Gastrocnemius medialis (tissue), 4 donors: ENCODE measurements around the gene DIO1. TPM values are rescaled to one million over a fixed set of nuclear protein-coding genes. Genes with fewer than 3 reads are reported as not detected.

ENCODE experiments used
- ATAC-seq, 2 donors: fragments of 150-250 bp; one replicate each; pipeline ENCODE4 v1.9.1; 2016
- DNase-seq, 2 donors: peaks; one replicate each; pipeline ENCODE4 v3.0.0-alpha.2; 2019
- H3K27ac ChIP-seq, 4 donors: fragments of 200-600 bp; sonication (generic); 1 replicate in 1 of 4; 2 replicates in 3 of 4; pipeline ENCODE4 v1.5.1; 2016 to 2018; ENCODE audit warnings: mild to moderate bottlenecking in 2 of 4, moderate library complexity in 1 of 4
- H3K27me3 ChIP-seq, 3 donors: fragments of 200-600 bp; sonication (generic) in 2 of 3; 1 replicate in 1 of 3; 2 replicates in 2 of 3; pipeline versions ENCODE4 v1.5.1 to v1.6.0; 2016 to 2019; ENCODE audit warnings: mild to moderate bottlenecking in 1 of 3, moderate library complexity in 1 of 3
- H3K36me3 ChIP-seq, 2 donors: fragments of 200-600 bp; sonication (generic) in 1 of 2; one replicate each; pipeline ENCODE4 v1.5.1; 2017 to 2018
- H3K4me1 ChIP-seq, 2 donors: fragments of 200-600 bp; sonication (generic) in 1 of 2; one replicate each; pipeline ENCODE4 v1.5.1; 2016 to 2017; ENCODE audit warnings: mild to moderate bottlenecking in 2 of 2
- H3K4me3 ChIP-seq, 4 donors: fragments of 200-600 bp; sonication (generic) in 3 of 4; 1 replicate in 1 of 4; 2 replicates in 3 of 4; pipeline ENCODE4 v1.5.1; 2016 to 2019; ENCODE audit warnings: mild to moderate bottlenecking in 2 of 4
- H3K9me3 ChIP-seq, 3 donors: fragments of 200-600 bp; sonication (generic) in 2 of 3; 1 replicate in 1 of 3; 2 replicates in 2 of 3; pipeline ENCODE4 v1.5.1; 2016 to 2019
- CTCF ChIP-seq, 5 experiments: fragments of 450-650 bp in 3 of 5; fragments of 200-600 bp in 2 of 5; sonication (generic) in 2 of 5; IDR thresholded peaks in 4 of 5; conservative IDR thresholded peaks in 1 of 5; 1 replicate in 4 of 5; 2 replicates in 1 of 5; pipeline ENCODE4 v1.5.1; 2016 to 2019; ENCODE audit warnings: antibody characterized with exemption in 5 of 5, mild to moderate bottlenecking in 3 of 5, moderate library complexity in 3 of 5
- POLR2A ChIP-seq, 2 donors: fragments of 450-650 bp; IDR thresholded peaks; one replicate each; pipeline ENCODE4 v1.6.1; 2017; ENCODE audit warnings: antibody characterized with exemption in 2 of 2, mild to moderate bottlenecking in 2 of 2, moderate library complexity in 2 of 2
- in situ Hi-C, 4 donors: fragments of 200-750 bp; cut with MboI; loops; one replicate each; pipeline versions ENCODE4 v1.15.0 to v1.8.0; 2017; ENCODE audit warnings: low sequenced_read_pairs in 4 of 4
- intact Hi-C: fragments of 100-400 bp; cut with DNase I; formaldehyde crosslinking; loops from one replicate; pipeline ENCODE4 v1.15.1; 2023; ENCODE audit warnings: low total_unique reads
- total RNA-seq, 4 donors: library from RNA; depleted of rRNA; stranded (reverse); fragments of >200 nt; gene quantifications; one replicate each; pipeline versions ENCODE4 v1.1.0 to v1.2.3, GENCODE V29; 2016

DIO1 gene
- not detected for total RNA-seq

GRCh38 chr1:53893999-53894636 is at the start of gene DIO1:
DIO1 (plus strand) TSS chr1:53894187; CDS start chr1:53894211, 24 bp downstream.
- Histone ChIP-seq H3K4me1 (peaks cover 12 to 15% of the 10 kb centered on the region in 2 donors), H3K27me3 (no peaks in the 10 kb centered on the region), H3K27ac (peak within 1 kb of the TSS in 2 of 4 donors; percentile 10 to 18), H3K36me3 (no peaks in the 10 kb centered on the region), H3K4me3 (no peak within 1 kb of the TSS), H3K9me3 (no peaks in the 10 kb centered on the region)
- TF ChIP-seq CTCF (IDR thresholded peaks at IDR 0.05 in 4 of 5, conservative IDR thresholded peaks at IDR 0.05 in 1 of 5) (no peak), POLR2A (IDR thresholded peaks at IDR 0.05) (no peak)
- in situ Hi-C loops (no loop called here), intact Hi-C loops (no loop called here)
- ATAC-seq (no peak), DNase-seq (no peak)

GRCh38 chr1:53847980-53848379 is 46.0 kb upstream of the DIO1 start:
- ATAC-seq, result no peak
- in situ Hi-C loops (no loop called here), intact Hi-C loops (no loop called here)

GRCh38 chr1:53850082-53850673 is 43.8 kb upstream of the DIO1 start:
- Histone ChIP-seq H3K27me3 (no peaks in the 10 kb centered on the region), H3K27ac (no peak overlapping the region), H3K9me3 (no peaks in the 10 kb centered on the region), H3K4me3 (no peak overlapping the region), H3K4me1 (no peaks in the 10 kb centered on the region), H3K36me3 (peaks cover 0 to 33% of the 10 kb centered on the region in 2 donors)
- TF ChIP-seq CTCF (IDR thresholded peaks at IDR 0.05 in 4 of 5, conservative IDR thresholded peaks at IDR 0.05 in 1 of 5), result no peak
- TF ChIP-seq POLR2A (IDR thresholded peaks at IDR 0.05), result no peak
- ATAC-seq, result no peak
- no peak for DNase-seq
- intact Hi-C loops (no loop called here), in situ Hi-C loops (loop anchor here in 2 of 4 donors (10.0 to 25.0 kb wide), 2 partner anchors 115 to 912 kb away; partner anchors contain the start of gene PARS2 (in 1 of the 2))

More at GRCh38 chr1:53847980-53848379, 46.0 kb upstream of the DIO1 start:
- peaks cover 0 to 12% of the 10 kb centered on the region in 2 donors for H3K36me3 ChIP-seq
- DNase-seq, result no peak
- no peak for TF ChIP-seq CTCF (IDR thresholded peaks at IDR 0.05 in 4 of 5, conservative IDR thresholded peaks at IDR 0.05 in 1 of 5)
- TF ChIP-seq POLR2A (IDR thresholded peaks at IDR 0.05), result no peak
- no peak overlapping the region for H3K27ac ChIP-seq
- no peaks in the 10 kb centered on the region for H3K9me3 ChIP-seq
- H3K4me1 ChIP-seq, result no peaks in the 10 kb centered on the region
- H3K4me3 ChIP-seq, result no peak overlapping the region
- H3K27me3 ChIP-seq, result no peaks in the 10 kb centered on the region

GRCh38 chr1:53851571-53852285 is 42.3 kb upstream of the DIO1 start:
- in situ Hi-C loops, result loop anchor here in 2 of 4 donors (10.0 to 25.0 kb wide), 2 partner anchors 113 to 911 kb away; partner anchors contain the start of gene PARS2 (in 1 of the 2)
- Histone ChIP-seq H3K36me3 (peaks cover 0 to 48% of the 10 kb centered on the region in 2 donors), H3K4me1 (no peaks in the 10 kb centered on the region), H3K27ac (no peak overlapping the region), H3K9me3 (no peaks in the 10 kb centered on the region), H3K27me3 (no peaks in the 10 kb centered on the region), H3K4me3 (no peak overlapping the region)
- intact Hi-C loops, result no loop called here
- no peak for DNase-seq
- TF ChIP-seq CTCF (IDR thresholded peaks at IDR 0.05 in 4 of 5, conservative IDR thresholded peaks at IDR 0.05 in 1 of 5) (no peak), POLR2A (IDR thresholded peaks at IDR 0.05) (no peak)
- no peak for ATAC-seq
